SK-N-SH (cell line): ENCODE data around the gene GMPPA. TPM values are rescaled to one million over a fixed set of nuclear protein-coding genes. Genes with fewer than 3 reads are reported as not detected.

Source experiments
- CTCF ChIA-PET: fragments of 300-600, 350-600 bp; formaldehyde crosslinking; extraction: SDS; loops from one replicate; lab custom pipeline; 2021; lab: Yijun Ruan, JAX
- POLR2A ChIA-PET: fragments of 350-600 bp; sonication (Branson Sonifier 250); formaldehyde crosslinking; extraction: SDS; loops from one replicate; lab custom pipeline; 2020; ENCODE audit warnings: antibody characterized with exemption, inconsistent platforms; lab: Yijun Ruan, JAX
- DNase-seq: peaks from one replicate; pipeline ENCODE4 v3.0.0; 2012
- H2AFZ ChIP-seq: fragments of 200-600 bp; sonication (generic); 2 replicates; pipeline ENCODE4 v1.8.1; 2016; ENCODE audit warnings: antibody characterized with exemption, mild to moderate bottlenecking, low read depth
- H3F3A ChIP-seq: fragments of 200-600 bp; sonication (generic); replicated peaks from 2 replicates; pipeline ENCODE3; 2016; ENCODE audit warnings: antibody characterized with exemption, mild to moderate bottlenecking; ENCODE audit not compliant: insufficient read depth
- H3K27ac ChIP-seq, 2 experiments: fragments of 200-500 bp in 1 of 2; fragments of 200-600 bp in 1 of 2; sonication (Bioruptor generic) in 1 of 2; sonication (generic), shearing (Covaris generic) in 1 of 2; 2 replicates each; pipeline versions ENCODE4 v1.5.1 to v1.6.1; 2014 to 2016; ENCODE audit warnings: low read depth in 2 of 2, inconsistent platforms in 1 of 2, low read length in 1 of 2, mild to moderate bottlenecking in 1 of 2, mixed read lengths in 1 of 2
- H3K27me3 ChIP-seq: fragments of 200-600 bp; sonication (generic), shearing (Covaris generic); 2 replicates; pipeline ENCODE4 v1.6.1; 2016; ENCODE audit warnings: mixed run types; ENCODE audit not compliant: insufficient read depth
- H3K36me3 ChIP-seq, 2 experiments: fragments of 200-500 bp in 1 of 2; fragments of 200-600 bp in 1 of 2; sonication (Bioruptor generic) in 1 of 2; sonication (generic) in 1 of 2; replicated peaks in 1 of 2; 2 replicates each; pipeline versions ENCODE3 to v1.5.1; 2014 to 2016; ENCODE audit warnings: low read length in 1 of 2, mild to moderate bottlenecking in 1 of 2; ENCODE audit not compliant: insufficient read depth in 2 of 2, control insufficient read depth in 1 of 2
- H3K4me1 ChIP-seq, 2 experiments: fragments of 200-500 bp in 1 of 2; fragments of 200-600 bp in 1 of 2; sonication (Bioruptor generic) in 1 of 2; sonication (generic), shearing (Covaris generic) in 1 of 2; 2 replicates each; pipeline versions ENCODE4 v1.5.1 to v1.6.1; 2014 to 2016; ENCODE audit warnings: low read depth in 1 of 2, low read length in 1 of 2, mixed run types in 1 of 2; ENCODE audit not compliant: insufficient read depth in 2 of 2, control insufficient read depth in 1 of 2
- H3K4me2 ChIP-seq: fragments of 200-600 bp; sonication (generic), shearing (Covaris generic); 2 replicates; pipeline ENCODE4 v1.6.1; 2017; ENCODE audit warnings: mixed run types
- H3K4me3 ChIP-seq, 2 experiments: fragments of 200-500 bp in 1 of 2; fragments of 200-600 bp in 1 of 2; sonication (Bioruptor generic) in 1 of 2; sonication (generic), shearing (Covaris generic) in 1 of 2; 2 replicates each; pipeline versions ENCODE4 v1.5.1 to v1.8.1; 2014 to 2016; ENCODE audit warnings: low read depth in 2 of 2, inconsistent platforms in 1 of 2, low read length in 1 of 2, mild to moderate bottlenecking in 1 of 2, mixed read lengths in 1 of 2, moderate library complexity in 1 of 2
- H3K79me2 ChIP-seq: fragments of 200-600 bp; sonication (generic); 2 replicates; pipeline ENCODE4 v1.8.1; 2017; ENCODE audit warnings: mild to moderate bottlenecking; ENCODE audit not compliant: insufficient read depth
- H3K9ac ChIP-seq: fragments of 200-600 bp; sonication (generic); 2 replicates; pipeline ENCODE4 v1.6.1; 2017; ENCODE audit warnings: mixed run types
- H3K9me2 ChIP-seq: fragments of 200-600 bp; sonication (generic); 2 replicates; pipeline ENCODE4 v1.6.1; 2017; ENCODE audit warnings: mixed run types
- H3K9me3 ChIP-seq: fragments of 200-600 bp; sonication (generic); 2 replicates; pipeline ENCODE4 v1.6.1; 2017; ENCODE audit warnings: mixed run types, mild to moderate bottlenecking, moderate library complexity
- H4K20me1 ChIP-seq: fragments of 200-600 bp; sonication (generic); 2 replicates; pipeline ENCODE4 v1.6.1; 2017; ENCODE audit warnings: mild to moderate bottlenecking, mixed run types; ENCODE audit not compliant: insufficient read depth
- CTCF ChIP-seq: fragments of 200-600 bp; sonication (generic); IDR thresholded peaks from 2 replicates; pipeline ENCODE4 v1.6.1; 2017; ENCODE audit warnings: antibody characterized with exemption, mild to moderate bottlenecking, moderate library complexity
- ELF1 ChIP-seq: IDR thresholded peaks from 2 replicates; pipeline ENCODE4 v1.4.0; 2012
- EP300 ChIP-seq, 2 experiments: IDR thresholded peaks; 2 replicates each; pipeline versions ENCODE4 v1.4.0 to v1.6.1; 2012; ENCODE audit warnings: borderline replicate concordance in 1 of 2, low read depth in 1 of 2, low read length in 1 of 2
- EZH2phosphoT487 ChIP-seq: fragments of 200-600 bp; sonication (generic); IDR thresholded peaks from 2 replicates; pipeline ENCODE4 v1.6.1; 2017; ENCODE audit warnings: low read depth, mixed run types, mild to moderate bottlenecking, antibody characterized with exemption, moderate library complexity, borderline replicate concordance
- FOSL2 ChIP-seq: IDR thresholded peaks from 2 replicates; pipeline ENCODE4 v1.4.0; 2012; ENCODE audit warnings: low read depth, mild to moderate bottlenecking, moderate library complexity, borderline replicate concordance
- FOXJ3 ChIP-seq: sonication (generic); formaldehyde crosslinking; IDR thresholded peaks from 2 replicates; pipeline ENCODE4 v1.5.1; 2020; ENCODE audit warnings: mild to moderate bottlenecking, missing genetic modification reagents
- FOXM1 ChIP-seq: IDR thresholded peaks from 2 replicates; pipeline ENCODE4 v1.4.0; 2012; ENCODE audit warnings: low read depth, mild to moderate bottlenecking
- MAX ChIP-seq: IDR thresholded peaks from 2 replicates; pipeline ENCODE4 v1.4.0; 2012; ENCODE audit warnings: low read depth
- MXI1 ChIP-seq: IDR thresholded peaks from 2 replicates; pipeline ENCODE4 v1.6.1; 2012; ENCODE audit warnings: mild to moderate bottlenecking, low read depth, low read length, improper control_type of control experiment
- PBX3 ChIP-seq: IDR thresholded peaks from 2 replicates; pipeline ENCODE4; 2012
- POLR2AphosphoS5 ChIP-seq: IDR thresholded peaks from 2 replicates; pipeline ENCODE4 v1.6.1; 2012; ENCODE audit warnings: low read depth, low read length
- RCOR1 ChIP-seq: fragments of 150-350 bp; IDR thresholded peaks from 2 replicates; pipeline ENCODE4 v1.6.1; 2017; ENCODE audit warnings: antibody characterized with exemption, low read length
- REST ChIP-seq: IDR thresholded peaks from 2 replicates; pipeline ENCODE4 v1.6.1; 2012; ENCODE audit warnings: mild to moderate bottlenecking, low read depth, low read length, moderate library complexity
- RFX5 ChIP-seq: IDR thresholded peaks from 2 replicates; pipeline ENCODE4 v1.6.1; 2012; ENCODE audit warnings: mild to moderate bottlenecking, improper control_type of control experiment, low read length
- TCF12 ChIP-seq: IDR thresholded peaks from 2 replicates; pipeline ENCODE4 v1.4.0; 2012
- USF1 ChIP-seq: IDR thresholded peaks from 2 replicates; pipeline ENCODE4 v1.4.0; 2012; ENCODE audit warnings: low read depth, borderline replicate concordance
- YY1 ChIP-seq: IDR thresholded peaks from 2 replicates; pipeline ENCODE4 v1.4.0; 2012; ENCODE audit warnings: low read depth, mild to moderate bottlenecking
- ZBTB33 ChIP-seq: IDR thresholded peaks from 2 replicates; pipeline ENCODE4 v1.4.0; 2012; ENCODE audit warnings: low read depth, borderline replicate concordance
- WGBS: methylation state at CpG from one replicate; pipeline ENCODE4 v1.1.6; 2017; ENCODE audit warnings: low lambda C conversion rate; 5-methylcytosine and 5-hydroxymethylcytosine counted together
- polyA plus RNA-seq, 3 experiments: library from polyadenylated mRNA; depleted of rRNA; stranded (reverse); fragments of >200 nt; gene quantifications; 2 replicates each; pipeline ENCODE4 v1.2.3, GENCODE V29; 2012

Gene GMPPA
- polyA plus RNA-seq, 1 of the 3 experiments (the other 2 are of a cell fraction), result 61.3 TPM

GRCh38 chr2:219467736-219468075 is 31.0 kb upstream of the GMPPA start:
- TF ChIP-seq CTCF (no peak), RFX5 (no peak), EP300 (IDR thresholded peaks at IDR 0.05; ENCODE audit: borderline replicate concordance in 1 of 2, low read depth in 1 of 2, low read length in 1 of 2) (no peak), EZH2phosphoT487 (no peak), PBX3 (no peak), FOXM1 (no peak), REST (no peak), RCOR1 (no peak), YY1 (no peak), POLR2AphosphoS5 (no peak), ZBTB33 (no peak), USF1 (no peak), FOXJ3 (CRISPR knock-in tag) (no peak), MXI1 (no peak), MAX (no peak), TCF12 (no peak), ELF1 (no peak), FOSL2 (no peak)
- TF ChIP-seq, all 33 proteins: peak for 0
- 94% methylated on average over 2 of the region's 2 CpGs for WGBS
- H3K4me2 ChIP-seq, result no peak overlapping the region
- no peaks in the 10 kb centered on the region for H3K79me2 ChIP-seq
- H2AFZ ChIP-seq, result no peak overlapping the region
- H3K4me1 ChIP-seq, result peaks cover 12 to 17% of the 10 kb centered on the region in 2 experiments; a peak in 3 of 4 replicates
- ChIA-PET POLR2A (interaction anchor here (0.7 to 1.3 kb wide), 3 partner anchors 15 to 79 kb away, joined by 3 to 4 read pairs (median 3); no protein-coding TSS in a partner anchor), CTCF (interaction anchor here (0.9 to 56.4 kb wide), 7 partner anchors 9 to 173 kb away, joined by 3 to 2824 read pairs (median 16); partner anchors contain the start of genes ASIC4, CHPF, GMPPA and TMEM198)
- no peak overlapping the region for H3K4me3 ChIP-seq
- peaks cover 30 to 56% of the 10 kb centered on the region in 2 experiments for H3K36me3 ChIP-seq
- H3F3A ChIP-seq, result peaks cover 6% of the 10 kb centered on the region
- H3K27me3 ChIP-seq, result no peaks in the 10 kb centered on the region
- DNase-seq, result no peak
- no peak overlapping the region for H3K9ac ChIP-seq
- no peaks in the 10 kb centered on the region for H3K9me2 ChIP-seq
- H4K20me1 ChIP-seq, result no peaks in the 10 kb centered on the region
- no peak overlapping the region for H3K27ac ChIP-seq
- no peaks in the 10 kb centered on the region for H3K9me3 ChIP-seq
